Measurements from ENCODE around the gene SNU13. TPM values are rescaled to one million over a fixed set of nuclear protein-coding genes. Genes with fewer than 3 reads are reported as not detected.
"Not testable (repeated sequence)": the region's sequence is repeated elsewhere in the genome, so short reads cannot be mapped to it uniquely, and the experiment has no call there.

The SNU13 gene
- total RNA-seq, 1 donor from 2014 or later: 111 TPM

DNA sequence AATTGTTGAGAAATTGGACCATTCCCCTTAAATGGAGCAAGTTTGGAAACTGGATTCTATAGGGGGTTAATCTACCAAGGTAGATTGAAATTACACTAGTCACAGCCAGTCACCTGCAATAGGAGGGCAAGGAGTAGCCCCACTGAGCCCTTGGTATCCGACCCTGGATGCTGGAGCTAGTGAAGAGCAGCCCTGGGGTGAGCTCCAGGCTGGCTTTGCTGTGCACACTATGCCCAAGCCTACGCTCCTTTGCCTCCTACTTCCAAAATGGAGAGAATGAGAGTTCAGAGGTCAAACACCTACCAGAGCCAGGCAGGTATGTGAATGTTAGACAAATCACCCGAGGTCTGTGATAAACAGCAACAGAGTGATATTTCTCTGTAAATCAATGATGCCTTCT is 23.7 kb downstream of the SNU13 start:
- peaks cover 55% of the 10 kb centered on the region for H3K36me3 ChIP-seq
- intact Hi-C loops (cut with DNase I): no loop called here
- H3K27ac ChIP-seq: no peak overlapping the region
- TF ChIP-seq, protein P1, sequence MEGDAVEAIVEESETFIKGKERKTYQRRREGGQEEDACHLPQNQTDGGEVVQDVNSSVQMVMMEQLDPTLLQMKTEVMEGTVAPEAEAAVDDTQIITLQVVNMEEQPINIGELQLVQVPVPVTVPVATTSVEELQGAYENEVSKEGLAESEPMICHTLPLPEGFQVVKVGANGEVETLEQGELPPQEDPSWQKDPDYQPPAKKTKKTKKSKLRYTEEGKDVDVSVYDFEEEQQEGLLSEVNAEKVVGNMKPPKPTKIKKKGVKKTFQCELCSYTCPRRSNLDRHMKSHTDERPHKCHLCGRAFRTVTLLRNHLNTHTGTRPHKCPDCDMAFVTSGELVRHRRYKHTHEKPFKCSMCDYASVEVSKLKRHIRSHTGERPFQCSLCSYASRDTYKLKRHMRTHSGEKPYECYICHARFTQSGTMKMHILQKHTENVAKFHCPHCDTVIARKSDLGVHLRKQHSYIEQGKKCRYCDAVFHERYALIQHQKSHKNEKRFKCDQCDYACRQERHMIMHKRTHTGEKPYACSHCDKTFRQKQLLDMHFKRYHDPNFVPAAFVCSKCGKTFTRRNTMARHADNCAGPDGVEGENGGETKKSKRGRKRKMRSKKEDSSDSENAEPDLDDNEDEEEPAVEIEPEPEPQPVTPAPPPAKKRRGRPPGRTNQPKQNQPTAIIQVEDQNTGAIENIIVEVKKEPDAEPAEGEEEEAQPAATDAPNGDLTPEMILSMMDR (IDR thresholded peaks at IDR 0.05): no peak
- H3K27me3 ChIP-seq: no peaks in the 10 kb centered on the region
- no peaks in the 10 kb centered on the region for H3K9me3 ChIP-seq
- peaks cover 10% of the 10 kb centered on the region for H3K4me1 ChIP-seq
- ATAC-seq (no peak), DNase-seq (no peak)
- H3K4me3 ChIP-seq: no peak overlapping the region

DNA sequence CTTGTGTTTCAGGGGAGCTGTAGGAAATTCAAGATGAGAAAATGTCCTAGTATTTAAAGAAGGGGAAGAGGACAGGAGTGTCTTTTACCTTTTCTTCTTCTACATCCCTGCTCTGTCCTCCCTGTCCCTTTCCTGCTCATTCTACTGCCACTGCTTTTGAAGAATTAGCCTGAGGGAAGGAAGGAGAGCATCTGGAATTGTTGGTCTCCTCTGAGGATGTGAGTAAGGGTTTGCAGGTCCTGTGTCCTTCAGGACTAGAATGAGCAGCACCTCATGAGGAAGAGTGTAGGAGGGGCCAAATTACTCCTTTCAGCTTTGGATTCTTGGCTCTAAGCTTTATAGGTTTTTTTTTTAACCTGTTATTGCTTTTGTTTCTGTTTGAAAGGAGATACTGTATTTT is 24.2 kb downstream of the SNU13 start:
- no peak for DNase-seq
- Histone ChIP-seq H3K36me3 (peaks cover 59% of the 10 kb centered on the region), H3K9me3 (no peaks in the 10 kb centered on the region), H3K27ac (no peak overlapping the region), H3K4me3 (no peak overlapping the region), H3K4me1 (peaks cover 10% of the 10 kb centered on the region), H3K27me3 (no peaks in the 10 kb centered on the region)
- TF ChIP-seq, protein P1 (IDR thresholded peaks at IDR 0.05): no peak
- ATAC-seq: no peak
- intact Hi-C loops (cut with DNase I): no loop called here

DNA sequence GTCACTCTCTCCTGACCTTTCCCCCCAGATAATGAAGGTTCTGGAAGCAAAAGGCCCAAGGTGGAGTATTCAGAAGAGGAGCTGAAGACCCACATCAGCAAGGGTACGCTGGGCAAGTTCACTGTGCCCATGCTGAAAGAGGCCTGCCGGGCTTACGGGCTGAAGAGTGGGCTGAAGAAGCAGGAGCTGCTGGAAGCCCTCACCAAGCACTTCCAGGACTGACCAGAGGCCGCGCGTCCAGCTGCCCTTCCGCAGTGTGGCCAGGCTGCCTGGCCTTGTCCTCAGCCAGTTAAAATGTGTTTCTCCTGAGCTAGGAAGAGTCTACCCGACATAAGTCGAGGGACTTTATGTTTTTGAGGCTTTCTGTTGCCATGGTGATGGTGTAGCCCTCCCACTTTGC is 25.1 kb downstream of the SNU13 start:
- H3K4me1 ChIP-seq; H3K27ac ChIP-seq; DNase-seq; H3K27me3 ChIP-seq; H3K4me3 ChIP-seq; H3K9me3 ChIP-seq; ATAC-seq; intact Hi-C loops (cut with DNase I): not testable (repeated sequence)
- H3K36me3 ChIP-seq: peaks cover 68% of the 10 kb centered on the region

DNA sequence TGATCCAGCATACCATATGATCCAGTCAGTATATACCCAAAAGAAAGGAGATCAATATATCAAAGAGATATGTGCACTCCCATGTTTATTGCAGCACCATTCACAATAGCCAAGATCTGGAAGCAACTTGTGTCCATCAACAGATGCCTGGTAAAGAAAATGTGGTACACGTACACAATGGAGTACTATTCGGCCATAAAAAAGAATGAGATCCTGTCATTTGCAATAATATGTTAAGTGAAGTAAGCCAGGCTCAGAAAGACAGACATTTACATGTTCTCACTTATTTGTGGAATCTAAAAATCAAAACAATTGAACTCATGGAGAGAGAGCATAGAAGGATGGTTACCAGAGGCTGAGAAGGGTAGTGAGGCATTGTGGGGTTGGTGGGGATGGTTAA is 27.0 kb downstream of the SNU13 start:
- Histone ChIP-seq H3K4me3 (no peak overlapping the region), H3K9me3 (no peaks in the 10 kb centered on the region), H3K36me3 (peaks cover 87% of the 10 kb centered on the region), H3K27ac (no peak overlapping the region), H3K27me3 (no peaks in the 10 kb centered on the region), H3K4me1 (peaks cover 2% of the 10 kb centered on the region)
- DNase-seq: no peak
- no peak for ATAC-seq
- intact Hi-C loops (cut with DNase I): no loop called here
- TF ChIP-seq, protein P1 (IDR thresholded peaks at IDR 0.05): no peak

DNA sequence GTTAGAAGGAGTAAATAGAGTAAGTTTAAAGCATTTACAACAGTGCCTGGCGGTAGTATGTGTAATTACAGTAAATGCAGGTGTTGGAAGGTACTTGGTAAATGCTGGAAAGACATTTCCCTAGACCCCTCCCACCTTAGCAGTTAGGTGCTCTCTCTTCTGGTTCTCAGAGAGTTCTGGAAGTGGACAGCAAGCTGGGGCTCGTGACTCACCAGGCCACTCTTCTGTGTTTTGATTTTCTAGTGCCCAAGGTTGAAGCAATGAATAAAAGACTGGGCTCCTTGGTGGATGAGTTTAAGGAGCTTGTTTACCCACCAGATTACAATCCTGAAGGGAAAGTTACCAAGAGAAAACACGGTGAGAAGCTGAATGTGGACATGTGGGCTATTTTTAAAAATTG is 27.6 kb downstream of the SNU13 start:
- Histone ChIP-seq H3K27ac (no peak overlapping the region), H3K36me3 (peaks cover 93% of the 10 kb centered on the region)

DNA sequence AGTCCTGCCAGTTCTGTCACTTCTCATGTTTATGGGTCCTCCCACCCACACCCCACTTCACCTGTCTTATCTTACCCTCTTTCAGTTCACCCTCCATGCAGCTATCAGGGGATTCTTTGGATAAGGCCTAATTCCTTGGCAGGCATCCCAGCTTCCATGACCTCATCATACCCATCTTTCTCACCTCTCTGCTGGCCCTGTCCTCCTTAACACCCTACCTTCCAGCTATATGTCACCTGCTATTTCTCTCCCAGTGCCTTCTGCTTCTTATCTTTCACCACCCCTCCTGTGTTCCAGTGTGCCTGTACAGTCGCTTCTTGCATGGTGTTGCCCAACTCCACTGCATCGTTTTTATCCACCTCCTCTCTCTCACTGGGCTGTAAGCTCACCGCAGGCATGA is 28.3 kb downstream of the SNU13 start:
- intact Hi-C loops (cut with DNase I): no loop called here
- no peaks in the 10 kb centered on the region for H3K27me3 ChIP-seq
- no peaks in the 10 kb centered on the region for H3K4me1 ChIP-seq
- no peak overlapping the region for H3K27ac ChIP-seq
- no peak for ATAC-seq
- TF ChIP-seq, protein P1 (IDR thresholded peaks at IDR 0.05): no peak
- peaks cover 99% of the 10 kb centered on the region for H3K36me3 ChIP-seq
- no peak overlapping the region for H3K4me3 ChIP-seq
- no peak for DNase-seq
- no peaks in the 10 kb centered on the region for H3K9me3 ChIP-seq

More for the DNA sequence above, 27.6 kb downstream of the SNU13 start:
- H3K9me3 ChIP-seq: no peaks in the 10 kb centered on the region
- DNase-seq (no peak), ATAC-seq (no peak)
- intact Hi-C loops (cut with DNase I): no loop called here
- no peak overlapping the region for H3K4me3 ChIP-seq
- TF ChIP-seq, protein P1 (IDR thresholded peaks at IDR 0.05): no peak
- H3K27me3 ChIP-seq: no peaks in the 10 kb centered on the region
- no peaks in the 10 kb centered on the region for H3K4me1 ChIP-seq
